Smooth muscle cell (in vitro differentiated cells): ENCODE measurements around the gene FAM24B. TPM values are rescaled to one million over a fixed set of nuclear protein-coding genes. Genes with fewer than 3 reads are reported as not detected.
"Not testable (repeated sequence)": the region's sequence is repeated elsewhere in the genome, so short reads cannot be mapped to it uniquely, and the experiment has no call there.

Experiments used
- DNase-seq: peaks from one replicate; lab custom pipeline; 2025; ENCODE audit not compliant: unreplicated experiment; lab: John Stamatoyannopoulos, UW
- H2AFZ ChIP-seq: fragments of 200-600 bp; sonication (generic); 2 replicates; pipeline ENCODE4 v1.6.0; 2016; ENCODE audit warnings: antibody characterized with exemption, low read depth, mild to moderate bottlenecking
- H3F3A ChIP-seq: fragments of 200-600 bp; sonication (generic); 2 replicates; pipeline ENCODE4 v1.6.0; 2017; ENCODE audit warnings: antibody characterized with exemption, low read depth
- H3K27ac ChIP-seq: fragments of 200-600 bp; sonication (generic); 2 replicates; pipeline ENCODE4 v1.5.1; 2016; ENCODE audit warnings: low read depth, mild to moderate bottlenecking
- H3K27me3 ChIP-seq: fragments of 200-600 bp; sonication (generic); 2 replicates; pipeline ENCODE4 v1.6.1; 2016; ENCODE audit warnings: low read depth, mild to moderate bottlenecking
- H3K36me3 ChIP-seq: fragments of 200-600 bp; sonication (generic); 2 replicates; pipeline ENCODE4 v1.5.1; 2016; ENCODE audit warnings: low read depth
- H3K4me1 ChIP-seq: fragments of 200-600 bp; sonication (generic); 2 replicates; pipeline ENCODE4 v1.5.1; 2016; ENCODE audit warnings: low read depth
- H3K4me2 ChIP-seq: fragments of 200-600 bp; sonication (generic); 2 replicates; pipeline ENCODE4 v1.6.0; 2016; ENCODE audit warnings: mild to moderate bottlenecking
- H3K4me3 ChIP-seq: fragments of 200-600 bp; sonication (generic); 2 replicates; pipeline ENCODE4 v1.5.1; 2016; ENCODE audit warnings: mild to moderate bottlenecking
- H3K79me2 ChIP-seq: fragments of 200-600 bp; sonication (generic); 2 replicates; pipeline ENCODE4 v1.6.0; 2016; ENCODE audit warnings: low read depth, mild to moderate bottlenecking
- H3K9ac ChIP-seq: fragments of 200-600 bp; sonication (generic); 2 replicates; pipeline ENCODE4 v1.6.0; 2016; ENCODE audit warnings: low read depth
- H3K9me3 ChIP-seq: fragments of 200-600 bp; sonication (generic); replicated peaks from 2 replicates; pipeline ENCODE4 v1.5.1; 2016; ENCODE audit warnings: low read depth
- H4K20me1 ChIP-seq: fragments of 200-600 bp; sonication (generic); 2 replicates; pipeline ENCODE4 v1.6.0; 2016; ENCODE audit warnings: low read depth
- WGBS: methylation state at CpG from one replicate; pipeline ENCODE4 v1.1.7; 2016; ENCODE audit warnings: low lambda C conversion rate; 5-methylcytosine and 5-hydroxymethylcytosine counted together
- polyA plus RNA-seq: library from polyadenylated mRNA; unstranded; fragments of >200 nt; fragmentation: Nextera tagmentation; extraction: Ambion mirVana; gene quantifications from 2 replicates; pipeline ENCODE4 v1.2.1, GENCODE V29; 2016
- total RNA-seq: library from RNA; depleted of rRNA; stranded (reverse); fragments of >200 nt; gene quantifications from 2 replicates; pipeline ENCODE4 v1.2.3, GENCODE V29; 2014
- TF ChIP-seq, protein P1 (sequence below): fragments of 200-600 bp; sonication (generic); IDR thresholded peaks from 2 replicates; pipeline ENCODE4 v1.5.1; 2017; ENCODE audit warnings: borderline replicate concordance, mild to moderate bottlenecking, antibody characterized with exemption; ENCODE audit not compliant: insufficient read depth, poor library complexity, severe bottlenecking

FAM24B gene
- total and polyA plus RNA-seq, 2 experiments from 2014 or later, result not detected

DNA sequence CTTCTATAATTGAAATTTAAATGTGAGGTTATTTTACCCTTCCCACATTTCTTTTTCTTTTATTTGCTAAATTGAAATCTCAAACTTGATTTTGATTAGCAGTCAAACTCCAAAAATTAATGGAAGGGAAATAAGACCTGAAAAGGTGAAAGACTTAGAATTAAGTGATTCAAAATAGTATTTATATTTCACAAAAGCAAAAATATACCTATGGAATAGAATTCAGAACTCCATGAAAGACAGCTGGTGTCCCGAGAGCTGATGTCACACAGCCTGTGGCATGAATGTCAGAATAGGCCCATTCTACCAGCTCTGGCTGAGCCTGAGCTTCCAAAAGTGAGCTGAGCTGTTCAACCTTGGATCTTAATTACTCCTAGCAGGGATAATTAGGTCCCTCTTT is 30.9 kb upstream of the FAM24B start, which contains the start of gene FAM24A:
FAM24A (plus strand) TSS at position 301 of the 400 bp plus-strand sequence. CDS start 1,025 bp downstream, outside the sequence.
- Histone ChIP-seq H2AFZ (no peak within 1 kb of the TSS), H3K79me2 (no peaks in the 10 kb centered on the region), H3K9ac (no peak within 1 kb of the TSS), H3K4me2 (no peak within 1 kb of the TSS), H3K4me1 (no peaks in the 10 kb centered on the region), H3K27ac (no peak within 1 kb of the TSS), H3K9me3 (no peaks in the 10 kb centered on the region), H4K20me1 (no peaks in the 10 kb centered on the region), H3F3A (no peaks in the 10 kb centered on the region), H3K4me3 (no peak within 1 kb of the TSS), H3K27me3 (no peaks in the 10 kb centered on the region), H3K36me3 (no peaks in the 10 kb centered on the region)
- WGBS, result 74% methylated on average over 1 of the region's 1 CpG
- DNase-seq, result no peak
- TF ChIP-seq, protein P1, sequence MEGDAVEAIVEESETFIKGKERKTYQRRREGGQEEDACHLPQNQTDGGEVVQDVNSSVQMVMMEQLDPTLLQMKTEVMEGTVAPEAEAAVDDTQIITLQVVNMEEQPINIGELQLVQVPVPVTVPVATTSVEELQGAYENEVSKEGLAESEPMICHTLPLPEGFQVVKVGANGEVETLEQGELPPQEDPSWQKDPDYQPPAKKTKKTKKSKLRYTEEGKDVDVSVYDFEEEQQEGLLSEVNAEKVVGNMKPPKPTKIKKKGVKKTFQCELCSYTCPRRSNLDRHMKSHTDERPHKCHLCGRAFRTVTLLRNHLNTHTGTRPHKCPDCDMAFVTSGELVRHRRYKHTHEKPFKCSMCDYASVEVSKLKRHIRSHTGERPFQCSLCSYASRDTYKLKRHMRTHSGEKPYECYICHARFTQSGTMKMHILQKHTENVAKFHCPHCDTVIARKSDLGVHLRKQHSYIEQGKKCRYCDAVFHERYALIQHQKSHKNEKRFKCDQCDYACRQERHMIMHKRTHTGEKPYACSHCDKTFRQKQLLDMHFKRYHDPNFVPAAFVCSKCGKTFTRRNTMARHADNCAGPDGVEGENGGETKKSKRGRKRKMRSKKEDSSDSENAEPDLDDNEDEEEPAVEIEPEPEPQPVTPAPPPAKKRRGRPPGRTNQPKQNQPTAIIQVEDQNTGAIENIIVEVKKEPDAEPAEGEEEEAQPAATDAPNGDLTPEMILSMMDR, result no peak

DNA sequence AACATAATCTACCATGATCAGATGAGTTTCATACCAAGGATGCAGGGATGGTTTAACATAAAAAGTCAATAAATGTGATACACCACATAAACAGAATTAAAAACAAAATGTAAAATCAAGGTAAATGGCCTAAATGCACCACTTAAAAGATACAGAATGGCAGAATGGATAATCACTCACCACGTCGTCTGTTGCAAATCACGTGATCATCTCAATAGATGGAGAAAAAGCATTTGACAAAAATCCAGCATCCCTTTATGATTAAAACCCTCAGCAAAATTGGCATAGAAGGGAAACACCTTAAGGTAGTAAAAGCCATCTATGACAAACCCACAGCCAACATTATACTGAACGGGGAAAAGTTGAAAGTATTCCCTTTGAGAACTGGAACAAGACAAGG is 24.5 kb upstream of the FAM24B start:
- H4K20me1 ChIP-seq, H3K27ac ChIP-seq, H3K4me3 ChIP-seq, H3K79me2 ChIP-seq, H3K4me2 ChIP-seq, H2AFZ ChIP-seq, DNase-seq, H3K9me3 ChIP-seq, H3K9ac ChIP-seq, H3F3A ChIP-seq, H3K4me1 ChIP-seq, H3K27me3 ChIP-seq, H3K36me3 ChIP-seq: not testable (repeated sequence)
- WGBS, result 85% methylated on average over 4 of the region's 4 CpGs

DNA sequence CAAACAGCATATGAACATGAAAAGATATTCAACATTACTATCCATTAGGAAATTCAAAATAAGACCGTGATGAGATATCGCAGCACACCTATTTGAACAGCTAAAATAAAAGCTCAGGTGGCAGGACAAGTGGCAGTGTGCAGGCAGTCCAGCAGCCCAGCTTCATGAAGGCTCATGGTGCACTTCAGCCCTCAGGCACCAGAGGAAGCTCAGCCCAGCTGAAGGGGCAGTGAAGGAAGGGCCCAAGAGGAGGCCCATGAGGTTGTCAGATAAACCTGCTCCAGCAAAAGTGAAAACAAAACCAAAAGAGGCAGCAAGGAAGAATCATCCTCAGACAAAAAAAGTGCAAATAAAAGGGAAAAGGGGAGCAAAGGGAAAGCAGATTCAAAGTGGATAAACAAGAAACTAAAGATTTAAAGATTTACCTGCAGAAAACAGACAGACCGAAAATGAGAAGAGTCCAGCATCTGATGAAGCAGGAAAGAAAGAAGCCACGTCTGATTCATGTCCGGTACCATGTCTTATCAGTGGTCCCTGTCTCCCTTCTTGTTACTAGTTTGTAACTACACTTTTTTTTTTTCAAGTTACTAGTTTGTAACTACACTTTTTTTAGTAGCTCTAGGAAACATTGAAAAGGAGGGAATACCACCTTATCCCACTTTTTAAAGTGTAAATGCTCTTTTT is 15.0 kb upstream of the FAM24B start:
- no peaks in the 10 kb centered on the region for H3F3A ChIP-seq
- 89% methylated on average over 5 of the region's 5 CpGs for WGBS
- TF ChIP-seq, protein P1, result no peak
- H3K36me3 ChIP-seq, result no peaks in the 10 kb centered on the region
- no peak overlapping the region for H2AFZ ChIP-seq
- no peaks in the 10 kb centered on the region for H4K20me1 ChIP-seq
- H3K4me3 ChIP-seq, result no peak overlapping the region
- no peaks in the 10 kb centered on the region for H3K9me3 ChIP-seq
- H3K9ac ChIP-seq, result no peak overlapping the region
- H3K4me1 ChIP-seq, result no peaks in the 10 kb centered on the region
- no peak for DNase-seq
- H3K4me2 ChIP-seq, result no peak overlapping the region
- no peak overlapping the region for H3K27ac ChIP-seq
- H3K79me2 ChIP-seq, result no peaks in the 10 kb centered on the region
- no peaks in the 10 kb centered on the region for H3K27me3 ChIP-seq

DNA sequence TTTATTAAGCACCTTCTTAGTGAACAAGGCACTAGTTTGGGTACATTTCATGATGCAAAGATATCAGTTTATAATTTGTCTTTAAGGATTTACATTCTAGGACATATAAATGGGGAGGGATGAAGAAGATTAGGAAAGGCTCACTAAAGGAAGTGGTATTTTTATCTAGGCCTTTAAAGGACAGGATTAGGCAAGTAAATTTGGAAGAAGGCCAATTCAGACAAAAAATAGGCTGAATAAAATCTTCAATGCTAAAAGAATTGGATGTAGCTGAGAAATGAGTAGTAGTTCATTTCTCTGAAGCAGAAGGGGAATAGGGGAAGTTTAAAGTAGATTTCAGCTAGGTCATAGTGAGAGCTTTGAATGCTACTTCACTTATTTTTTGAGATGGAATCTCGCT is 4.8 kb upstream of the FAM24B start:
- no peak overlapping the region for H2AFZ ChIP-seq
- no peaks in the 10 kb centered on the region for H3K4me1 ChIP-seq
- WGBS, result 79% methylated on average over 1 of the region's 1 CpG
- no peak for DNase-seq
- no peaks in the 10 kb centered on the region for H3K36me3 ChIP-seq
- no peaks in the 10 kb centered on the region for H3F3A ChIP-seq
- no peaks in the 10 kb centered on the region for H3K79me2 ChIP-seq
- H4K20me1 ChIP-seq, result no peaks in the 10 kb centered on the region
- TF ChIP-seq, protein P1, result no peak
- H3K4me3 ChIP-seq, result no peak overlapping the region
- H3K9ac ChIP-seq, result no peak overlapping the region
- H3K27ac ChIP-seq, result no peak overlapping the region
- no peaks in the 10 kb centered on the region for H3K9me3 ChIP-seq
- H3K4me2 ChIP-seq, result no peak overlapping the region
- H3K27me3 ChIP-seq, result peaks cover 17% of the 10 kb centered on the region
